Measurements from ENCODE around the gene PADI3.

The PADI3 gene

DNA sequence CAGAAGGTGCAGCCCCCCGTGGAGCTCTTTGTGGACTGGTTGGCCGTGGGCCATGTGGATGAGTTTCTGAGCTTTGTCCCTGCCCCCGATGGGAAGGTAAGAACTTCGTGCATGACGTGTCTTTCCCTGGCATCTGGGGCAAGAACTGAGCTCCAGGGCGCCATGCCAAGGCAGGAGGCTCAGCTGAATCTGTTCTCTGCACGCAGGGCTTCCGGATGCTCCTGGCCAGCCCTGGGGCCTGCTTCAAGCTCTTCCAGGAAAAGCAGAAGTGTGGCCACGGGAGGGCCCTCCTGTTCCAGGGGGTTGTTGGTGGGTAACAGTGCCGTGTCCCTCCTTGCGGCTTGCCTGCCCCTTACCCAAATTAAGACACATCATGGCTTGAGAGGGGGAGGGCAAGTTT lies 27.7 kb downstream of the PADI3 start:
- DNase-seq, result peak in 1 of 2 experiments; percentile 18

DNA sequence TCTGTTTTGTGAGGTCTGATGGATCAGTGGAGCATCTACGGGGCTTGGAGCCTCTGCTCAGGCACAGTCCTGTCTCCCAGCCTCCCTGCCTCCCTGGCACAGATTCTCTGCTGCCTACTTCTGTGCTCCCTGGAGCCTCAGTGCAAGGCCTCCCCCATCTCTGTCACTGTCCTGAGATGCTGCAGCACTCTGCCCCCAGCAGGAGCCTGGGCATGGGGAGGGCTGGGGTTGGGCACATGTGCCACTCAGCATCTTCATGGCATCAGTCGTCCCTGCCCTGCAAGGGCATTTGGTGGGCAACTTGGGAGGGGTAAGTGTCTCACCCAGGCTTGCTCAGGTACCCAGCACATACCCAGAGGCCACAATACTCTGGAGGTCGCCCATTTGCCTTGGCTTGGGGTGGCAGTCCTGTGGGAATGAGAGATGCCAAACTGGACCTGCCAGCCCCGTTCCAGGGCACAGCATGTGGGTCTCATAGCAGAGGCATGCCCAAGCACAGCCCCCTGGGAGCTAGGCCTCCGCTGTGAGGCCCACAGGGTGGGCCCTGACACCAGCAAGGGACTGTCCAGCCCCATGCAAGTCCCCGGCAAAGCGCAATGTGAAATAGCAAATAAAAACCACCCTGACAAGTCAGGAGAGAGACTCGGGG lies 28.7 kb downstream of the PADI3 start:
- no peak for DNase-seq

DNA sequence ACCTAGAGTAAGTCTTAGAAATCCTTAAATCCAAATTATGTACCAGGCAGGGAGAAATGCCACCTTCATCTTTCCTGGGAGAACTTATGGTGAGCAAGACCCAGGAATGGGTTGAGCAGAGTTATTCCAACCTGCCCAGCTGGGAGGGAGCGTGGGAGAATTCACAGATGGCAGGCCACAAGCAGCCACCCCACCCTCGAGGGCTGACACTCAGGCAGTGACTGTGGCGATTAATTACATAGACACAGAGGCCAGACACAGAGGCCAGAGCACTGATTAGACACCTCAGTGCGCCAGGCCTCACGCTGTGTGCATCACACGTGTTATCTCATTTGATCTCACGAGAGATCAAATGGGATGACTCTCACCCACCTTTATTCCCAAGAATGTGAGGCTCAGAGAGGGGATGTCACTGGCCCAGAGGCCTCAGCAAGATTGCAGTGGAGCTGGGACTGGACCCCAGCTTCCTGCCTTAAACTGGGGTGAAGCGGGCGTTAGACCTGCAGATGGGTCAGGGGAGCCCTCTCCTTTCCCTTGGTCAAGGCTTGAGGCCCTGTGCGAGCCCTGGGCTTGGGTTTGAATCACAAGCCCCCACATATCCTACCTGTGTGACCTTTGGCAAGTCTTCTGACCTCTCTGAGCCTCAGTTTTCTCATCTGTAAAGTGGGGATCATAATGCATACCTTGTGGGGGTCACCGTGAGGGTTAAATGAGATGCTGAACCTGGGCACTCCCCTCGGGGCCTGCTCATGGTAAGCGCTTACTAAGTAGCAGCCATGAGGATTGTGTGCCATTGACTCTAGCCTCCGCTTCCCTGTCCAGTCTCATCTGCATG lies 30.3 kb downstream of the PADI3 start:
- DNase-seq, result peak; percentile 12 to 13

DNA sequence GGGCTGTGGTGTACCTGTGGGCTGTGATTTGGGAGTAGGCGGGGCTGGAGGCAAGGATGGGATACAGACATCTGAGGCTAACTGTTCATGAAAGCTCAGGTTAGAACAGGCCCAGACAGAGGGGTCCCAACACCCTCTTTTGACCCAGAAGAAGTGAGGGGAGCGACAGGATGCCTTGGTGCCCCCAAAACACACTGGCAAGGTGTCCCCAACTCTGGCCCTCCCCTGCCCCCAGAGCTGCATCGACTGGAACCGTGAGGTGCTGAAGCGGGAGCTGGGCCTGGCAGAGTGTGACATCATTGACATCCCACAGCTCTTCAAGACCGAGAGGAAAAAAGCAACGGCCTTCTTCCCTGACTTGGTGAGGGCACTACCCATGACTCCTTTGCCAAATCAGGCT lies 31.5 kb downstream of the PADI3 start:
- no peak for DNase-seq

DNA sequence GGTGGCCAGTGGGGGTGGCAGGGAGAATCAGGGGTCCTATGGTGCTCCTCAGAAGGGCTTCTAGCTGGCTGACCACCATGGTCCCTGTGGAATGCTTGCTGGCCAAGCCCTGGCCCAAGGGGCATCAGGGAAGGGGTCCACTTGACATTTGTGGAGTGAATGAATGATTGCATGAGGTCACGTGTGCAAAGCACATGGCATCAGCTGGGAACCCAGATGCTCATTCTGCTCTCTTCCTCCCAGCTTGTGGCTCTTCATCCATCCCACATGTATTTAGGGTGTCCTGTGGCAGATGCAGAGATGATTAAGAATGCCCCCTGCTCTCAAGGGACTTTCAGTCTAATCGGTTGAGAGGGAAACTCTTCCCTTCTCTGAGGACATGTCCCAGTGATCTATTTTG lies 32.0 kb downstream of the PADI3 start:
- DNase-seq, result no peak

DNA sequence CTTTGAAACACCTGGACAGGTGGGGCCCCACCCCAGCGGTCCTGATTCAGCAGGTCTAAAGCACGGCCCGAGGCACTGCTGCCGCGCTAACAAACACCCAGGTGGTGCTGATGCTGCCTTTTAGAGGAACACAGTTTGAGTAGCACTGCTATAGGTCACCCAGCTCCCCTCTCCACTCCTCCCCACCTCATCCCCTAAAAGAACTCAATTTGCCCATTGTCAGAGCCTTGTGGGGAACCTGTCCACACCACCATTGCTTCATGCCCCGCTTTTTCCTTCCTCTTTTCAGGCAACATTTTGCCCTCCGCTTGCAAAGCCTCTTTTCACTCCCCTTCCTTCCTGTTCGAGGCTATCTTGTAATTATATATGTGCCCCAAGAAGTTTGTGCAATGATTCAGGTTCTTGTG lies 32.9 kb downstream of the PADI3 start:
- no peak for DNase-seq

DNA sequence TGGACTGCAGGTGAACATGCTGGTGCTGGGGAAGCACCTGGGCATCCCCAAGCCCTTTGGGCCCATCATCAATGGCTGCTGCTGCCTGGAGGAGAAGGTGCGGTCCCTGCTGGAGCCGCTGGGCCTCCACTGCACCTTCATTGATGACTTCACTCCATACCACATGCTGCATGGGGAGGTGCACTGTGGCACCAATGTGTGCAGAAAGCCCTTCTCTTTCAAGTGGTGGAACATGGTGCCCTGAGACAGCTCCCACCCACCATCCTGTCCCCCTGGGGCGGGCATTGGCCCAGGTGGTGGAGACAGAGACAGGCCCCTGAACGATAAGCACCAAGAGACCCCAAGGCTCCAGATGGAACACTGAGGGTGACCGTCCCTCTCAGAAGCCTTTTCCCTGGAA lies 33.9 kb downstream of the PADI3 start:
- DNase-seq, result no peak

DNA sequence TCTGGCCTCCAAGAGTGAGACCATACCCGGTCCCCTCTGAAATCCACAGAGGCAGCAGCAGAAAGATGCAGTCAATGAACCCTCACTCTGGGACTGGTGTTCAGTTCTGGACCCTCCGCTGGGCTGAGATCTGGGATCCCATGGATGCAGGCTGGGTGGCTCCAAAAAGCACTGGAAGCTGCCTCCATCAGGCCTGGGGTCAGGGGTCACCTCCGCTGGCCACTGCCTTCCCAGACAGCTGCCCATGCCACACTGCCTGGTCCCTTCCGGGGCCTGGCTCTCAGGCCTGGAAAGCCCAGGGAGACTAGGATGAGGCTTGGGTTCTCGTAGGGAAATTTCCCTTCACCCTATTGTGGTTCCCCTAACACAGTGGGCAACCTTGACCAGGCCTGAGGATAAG lies 37.7 kb downstream of the PADI3 start:
- no peak for DNase-seq

DNA sequence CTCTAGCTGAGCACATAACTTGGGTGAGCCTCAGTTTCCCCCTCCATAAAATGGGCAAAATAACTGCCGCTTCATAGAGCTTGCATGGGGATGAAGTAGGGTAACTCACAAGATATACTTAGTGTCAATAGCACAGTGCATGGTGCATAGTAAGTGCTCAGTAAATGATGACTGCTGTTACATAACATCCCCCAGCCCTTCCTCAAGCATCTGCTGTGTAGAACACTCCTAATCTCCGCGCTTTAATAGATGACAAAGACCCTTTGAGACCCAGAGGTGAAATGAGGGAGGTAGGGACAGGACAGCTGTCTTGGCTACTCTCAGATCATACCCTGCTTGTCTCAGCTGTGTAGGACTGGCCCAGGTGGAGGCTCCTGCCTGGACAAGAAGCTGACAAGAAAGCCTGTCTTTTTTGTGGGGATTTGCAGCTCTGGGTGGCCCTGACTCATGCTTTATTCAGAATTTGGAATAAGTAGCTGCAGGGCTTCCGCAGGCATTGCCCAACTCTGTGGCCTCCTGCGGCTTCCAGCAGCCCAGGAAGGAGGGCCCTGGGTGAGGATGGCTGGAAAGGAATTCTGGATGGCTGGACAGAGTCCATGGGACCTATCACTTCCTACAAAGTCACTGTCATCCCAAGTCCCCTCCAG lies 38.4 kb downstream of the PADI3 start:
- no peak for DNase-seq

DNA sequence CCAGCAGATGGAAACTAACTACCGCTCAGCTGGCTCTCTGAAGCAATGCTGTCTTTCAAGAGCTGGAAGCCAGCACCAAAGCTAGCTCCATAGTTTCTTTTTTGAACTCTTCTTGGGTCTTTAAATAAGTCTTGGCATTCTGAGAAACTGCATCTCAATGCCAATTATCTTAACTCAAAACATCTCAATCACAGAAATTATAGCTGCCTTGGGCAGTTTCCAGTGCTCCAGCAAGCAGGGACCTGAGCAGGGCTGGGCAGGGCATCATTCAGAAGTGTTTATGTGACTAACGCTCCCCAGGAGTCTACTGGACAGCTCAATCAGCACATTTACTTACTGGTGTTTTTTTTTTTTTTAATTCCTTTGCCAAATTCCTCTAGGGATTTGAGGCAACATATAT lies 40.8 kb downstream of the PADI3 start:
- no peak for DNase-seq

DNA sequence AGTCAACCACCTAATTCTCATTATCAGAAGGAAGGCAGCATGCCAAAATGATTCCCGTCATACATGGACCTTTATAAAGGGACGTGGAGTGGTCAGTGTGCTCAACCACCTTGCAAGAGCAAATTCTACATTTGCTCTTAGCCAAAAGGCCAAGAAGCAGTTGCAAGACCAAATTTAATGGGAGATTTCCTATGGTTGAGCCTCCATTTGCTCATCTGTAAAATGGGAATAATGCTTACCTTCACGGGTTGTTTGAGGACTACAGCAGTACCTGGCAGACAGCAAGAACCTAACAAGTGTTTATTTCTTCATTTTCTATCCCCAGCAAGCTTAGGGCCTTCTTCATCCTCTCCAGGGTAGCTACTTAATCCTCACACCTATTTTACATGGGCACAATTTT lies 41.7 kb downstream of the PADI3 start:
- DNase-seq, result no peak

DNA sequence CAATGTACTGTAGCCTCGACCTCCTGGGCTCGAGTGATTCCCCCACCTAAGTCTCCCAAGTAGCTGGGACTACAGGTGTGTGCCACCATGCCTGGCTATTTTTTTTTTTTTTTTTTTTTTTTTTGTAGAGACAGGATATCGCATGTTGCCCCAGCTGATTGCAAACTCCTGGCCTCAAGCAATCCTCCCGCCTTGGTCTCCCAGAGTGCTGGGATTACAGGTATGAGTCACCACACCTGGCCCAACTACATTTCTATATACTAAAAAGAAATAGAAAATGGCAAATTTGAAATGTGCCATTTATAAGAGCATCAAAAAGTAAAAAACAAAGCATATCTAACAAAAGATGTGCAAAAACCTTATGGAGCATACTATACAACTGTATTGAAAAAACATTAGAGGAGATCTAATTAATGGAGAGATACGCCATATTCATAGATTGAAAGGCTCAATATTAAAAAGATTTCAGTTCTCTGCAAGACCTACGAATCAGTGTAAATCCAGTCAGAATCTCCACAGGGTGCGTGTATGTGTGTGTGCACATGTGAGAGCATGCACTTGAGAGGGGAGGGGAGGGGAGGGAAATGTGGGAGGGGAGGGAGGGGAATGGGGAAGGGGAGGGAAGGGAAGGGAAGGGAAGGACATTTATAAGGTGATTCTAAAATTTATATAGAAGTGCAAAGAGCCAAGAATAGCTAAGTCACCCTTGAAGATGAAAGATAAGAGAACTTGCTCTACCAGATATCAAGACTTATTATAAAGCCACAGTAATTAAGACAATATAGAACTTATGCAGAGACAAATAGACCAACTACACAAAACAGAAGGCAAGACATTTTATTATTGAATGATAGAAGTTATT lies 43.6 kb downstream of the PADI3 start:
- DNase-seq, result no peak

DNA sequence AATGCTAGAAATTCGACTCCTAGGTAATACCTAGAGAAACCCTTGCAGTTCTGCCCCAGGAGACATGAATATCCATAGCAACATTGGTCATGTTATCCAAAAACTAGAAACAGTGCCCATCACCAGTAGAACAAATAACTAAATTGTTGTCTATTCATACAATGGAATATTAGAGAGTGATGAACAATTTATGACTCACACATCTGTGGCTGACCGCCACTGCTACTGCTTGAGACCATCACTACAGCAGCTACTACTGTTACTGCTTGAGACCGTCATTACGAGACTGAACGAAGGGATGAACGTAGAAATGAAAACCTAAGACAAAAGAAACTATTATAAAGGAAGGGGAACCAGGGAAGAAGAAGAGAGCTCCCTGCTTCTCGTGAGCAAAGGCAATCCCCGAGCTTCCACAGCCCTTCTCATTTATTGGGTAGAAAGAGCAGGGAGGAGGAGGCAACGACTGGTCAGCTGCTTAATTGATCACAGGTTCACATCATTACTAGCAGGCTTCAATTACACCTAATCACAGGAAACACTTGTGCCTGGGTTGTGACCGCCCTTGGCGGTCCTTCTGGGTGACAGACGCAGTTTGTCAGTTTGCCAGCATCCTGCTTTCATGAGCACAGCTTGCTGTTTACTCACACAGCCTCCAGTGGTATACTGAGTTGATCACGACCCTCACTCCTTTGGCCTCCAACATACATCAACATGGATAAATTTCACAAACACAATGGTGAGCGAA lies 45.0 kb downstream of the PADI3 start:
- DNase-seq, result no peak

DNA sequence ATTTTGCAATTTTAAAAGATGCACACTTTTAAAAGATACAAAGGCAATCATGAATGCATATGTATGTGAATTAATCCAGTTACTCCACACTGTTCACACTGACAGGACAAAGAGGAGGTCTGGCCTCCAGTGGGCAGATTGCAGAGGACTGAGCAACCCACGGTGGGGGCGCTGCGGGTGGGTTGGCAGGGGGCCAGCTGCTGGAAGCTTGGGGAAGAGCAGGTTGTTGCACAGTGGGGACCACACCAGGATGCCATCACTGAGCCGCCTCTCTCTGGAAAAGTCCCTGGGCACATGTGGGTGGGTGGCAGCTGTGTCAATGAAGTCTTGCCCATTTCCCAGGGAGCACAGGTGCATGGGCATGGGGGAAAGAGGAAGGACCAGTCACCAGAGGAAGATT lies 46.4 kb downstream of the PADI3 start:
- DNase-seq, result no peak

DNA sequence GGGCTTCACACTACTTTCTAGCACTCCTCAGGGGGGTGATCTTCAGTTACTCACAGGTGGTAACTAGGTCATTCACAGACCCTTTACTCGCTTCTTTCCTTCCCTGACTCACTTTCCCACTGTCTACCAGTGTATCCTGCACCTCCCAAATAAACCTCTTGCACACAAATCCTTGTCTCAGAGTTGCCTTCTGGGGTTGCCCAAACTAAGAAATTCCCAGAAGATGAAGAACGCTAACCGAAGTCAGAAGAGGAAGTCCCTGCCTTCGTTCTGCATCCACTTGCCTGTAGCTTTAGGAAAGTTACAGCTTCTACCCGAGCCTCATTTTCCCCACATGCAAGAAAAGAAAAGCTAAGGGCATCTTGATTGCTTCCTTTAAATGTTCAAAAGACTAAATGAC lies 47.2 kb downstream of the PADI3 start:
- DNase-seq, result no peak

DNA sequence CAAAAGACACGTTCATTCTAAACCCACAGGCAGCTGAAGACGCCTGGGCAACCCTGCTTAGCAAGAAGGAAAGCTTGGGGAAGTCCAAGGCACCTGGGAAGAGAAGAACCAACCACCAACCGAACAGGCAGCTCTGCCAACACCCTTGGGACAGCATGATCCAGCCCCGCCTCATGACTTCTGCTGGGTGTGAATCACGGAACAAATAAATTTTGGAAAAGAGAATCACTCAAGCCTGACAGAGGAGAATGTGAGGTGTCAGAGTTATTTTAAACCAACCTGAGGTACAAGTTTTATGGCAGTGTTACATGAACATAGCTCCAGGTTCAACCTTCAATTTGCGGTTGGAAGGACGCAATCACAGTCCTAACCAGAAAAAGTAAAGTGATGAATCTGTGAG lies 49.1 kb downstream of the PADI3 start:
- DNase-seq, result no peak

DNA sequence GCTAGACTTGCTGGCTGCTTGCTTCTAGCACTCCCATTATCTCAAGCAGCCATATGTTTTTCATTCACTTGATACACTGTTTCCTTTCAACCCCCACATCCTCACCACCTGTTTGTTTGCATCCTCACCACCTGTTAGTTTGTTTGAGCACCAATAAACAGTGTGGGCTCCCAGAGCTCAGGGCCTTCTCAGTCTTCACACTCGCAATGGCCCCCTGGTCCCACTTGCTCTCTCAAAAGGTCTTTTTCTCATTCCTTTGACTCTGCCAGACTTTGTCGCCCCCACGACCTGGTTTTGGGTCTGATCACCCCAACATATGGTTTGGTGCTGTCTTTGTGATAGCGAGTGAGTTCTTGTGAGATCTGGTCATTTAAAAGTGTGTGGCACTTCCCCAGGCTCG lies 52.9 kb downstream of the PADI3 start:
- peak; percentile 61 to 80 for DNase-seq

DNA sequence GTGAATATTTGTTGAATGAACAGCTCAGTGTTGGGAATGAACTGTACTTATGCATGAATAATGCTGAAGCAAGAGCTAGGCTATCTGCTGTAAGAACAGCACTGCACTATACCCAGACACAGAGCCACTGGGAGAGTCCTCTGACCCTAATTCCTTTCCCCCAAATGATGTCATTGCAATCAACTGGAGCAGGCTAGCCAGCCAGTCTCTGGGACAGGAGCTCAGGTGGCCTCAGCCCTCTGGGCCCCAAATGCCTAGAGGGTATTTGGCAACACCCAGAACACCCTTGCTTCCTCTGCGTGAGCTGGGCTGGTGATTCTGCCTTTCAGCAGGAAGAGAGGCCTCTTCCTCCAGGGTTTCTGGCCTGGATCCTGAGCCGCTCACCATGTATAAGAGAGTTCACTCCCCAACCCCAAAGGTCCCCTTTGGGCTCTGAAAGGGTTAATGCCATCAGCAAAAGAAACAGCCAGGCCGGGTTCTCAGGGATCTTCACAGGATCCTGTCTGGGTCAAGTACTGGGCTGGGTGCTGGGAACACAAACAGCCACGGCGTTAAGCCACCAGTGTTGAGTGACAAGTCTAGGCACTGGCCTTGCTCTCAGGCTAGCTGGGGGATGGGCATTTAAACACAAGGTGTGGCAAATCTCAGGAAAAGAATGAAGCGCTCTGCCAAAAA lies 55.4 kb downstream of the PADI3 start:
- peak in 1 of 2 experiments; percentile 79 for DNase-seq

DNA sequence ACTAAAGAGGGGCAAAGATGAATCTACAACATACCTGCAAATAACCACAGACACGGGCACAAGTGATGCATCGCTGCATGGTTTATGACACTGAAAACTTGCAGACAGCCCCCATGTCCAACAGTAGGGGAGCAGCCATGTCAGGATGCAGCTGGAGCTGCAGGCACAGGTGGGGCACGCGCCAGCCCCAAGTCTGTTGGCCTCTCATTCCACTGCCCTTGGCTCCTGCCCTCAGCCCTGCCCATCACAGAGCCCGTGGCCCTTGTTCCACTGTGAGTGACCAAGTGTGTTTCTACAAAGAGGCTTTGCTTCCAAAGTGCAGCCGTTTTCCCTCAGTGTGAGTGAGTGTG lies 55.9 kb downstream of the PADI3 start:
- peak in 1 of 2 experiments; percentile 27 for DNase-seq

DNA sequence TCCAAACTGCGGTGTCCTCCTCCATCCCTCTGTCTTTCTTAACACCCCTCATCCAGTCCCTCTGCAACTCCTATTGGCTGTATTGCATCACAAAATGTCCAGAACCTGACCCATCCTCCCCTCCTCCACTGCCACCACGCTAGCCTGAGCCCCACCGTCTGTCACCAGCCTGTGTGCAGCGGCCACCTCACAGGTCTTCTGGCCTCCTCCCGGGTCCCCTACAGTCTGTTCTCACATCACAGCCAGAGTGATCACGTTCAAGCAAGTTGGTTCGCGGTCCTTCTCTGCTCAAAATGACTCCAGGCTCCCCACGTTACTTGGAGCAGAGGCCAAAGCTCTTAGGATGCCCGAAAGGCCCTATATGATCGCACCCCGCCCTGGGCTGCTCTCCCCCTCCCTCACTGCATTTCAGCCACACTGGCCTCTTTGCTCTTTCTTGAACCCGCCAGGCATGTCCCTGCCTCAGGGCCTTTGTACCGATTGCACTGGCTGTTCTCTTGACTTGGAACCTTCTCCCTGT lies 56.7 kb downstream of the PADI3 start:
- peak in 1 of 2 experiments; percentile 16 for DNase-seq

DNA sequence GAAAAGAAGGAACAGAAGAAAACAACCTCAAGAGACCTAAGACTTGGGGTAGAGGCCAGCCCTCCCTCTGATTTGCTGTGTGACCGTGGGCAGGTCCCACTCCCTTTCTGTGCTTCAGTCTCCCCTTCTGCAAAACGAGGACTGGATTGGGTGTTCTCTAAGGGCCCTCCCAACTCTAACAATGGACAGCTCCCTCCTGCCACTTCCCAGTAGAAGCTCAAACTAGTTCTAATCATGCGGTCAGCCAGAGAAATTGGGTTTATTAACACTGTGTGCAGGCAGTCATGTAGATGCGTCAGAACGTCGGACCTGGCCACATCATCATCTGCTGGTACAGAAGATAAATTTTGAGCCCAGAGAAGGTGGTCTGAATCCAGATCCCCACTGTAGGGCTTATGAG lies 57.5 kb downstream of the PADI3 start:
- no peak for DNase-seq

DNA sequence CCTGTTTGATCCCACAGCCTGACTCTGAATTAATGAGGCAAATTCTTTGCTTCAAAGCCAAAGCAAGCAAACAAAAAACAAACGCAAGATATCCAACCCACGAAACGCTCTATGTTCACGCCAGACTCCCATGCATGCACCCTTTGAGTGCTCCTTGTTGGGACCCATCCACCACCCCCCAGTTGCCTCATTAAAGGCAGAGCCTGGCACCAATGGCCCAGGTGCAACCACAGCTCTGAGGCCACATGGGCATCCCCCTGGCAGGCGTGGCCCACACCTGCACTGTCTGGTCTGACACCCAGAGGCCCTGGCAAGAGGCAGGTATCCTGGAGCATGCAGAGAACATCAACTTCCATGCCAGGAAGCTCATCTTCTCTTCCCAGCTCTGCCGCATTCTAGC lies 58.0 kb downstream of the PADI3 start:
- no peak for DNase-seq

Measured in NCI-H524 (cell line).